ENCODE measurements around the gene CDKAL1.
"Not testable (repeated sequence)": the region's sequence is repeated elsewhere in the genome, so short reads cannot be mapped to it uniquely, and the experiment has no call there.

Gene CDKAL1

GRCh38 chr6:20606831-20607230 is 72.6 kb downstream of the CDKAL1 start:
- ATAC-seq: no peak
- TF ChIP-seq CREB5 (CRISPR knock-in tag; IDR thresholded peaks at IDR 0.05; ENCODE audit: low read depth) (no peak), GLIS3 (CRISPR knock-in tag; IDR thresholded peaks at IDR 0.05) (no peak), ZFP30 (CRISPR knock-in tag; IDR thresholded peaks at IDR 0.05) (no peak), ZC3H10 (CRISPR knock-in tag; IDR thresholded peaks at IDR 0.05) (no peak), CSDC2 (CRISPR knock-in tag; IDR thresholded peaks at IDR 0.05) (no peak), ZNF8 (CRISPR knock-in tag; IDR thresholded peaks at IDR 0.05) (no peak), ARNTL (CRISPR knock-in tag; IDR thresholded peaks at IDR 0.05; ENCODE audit: borderline replicate concordance, low read depth) (no peak), ZFP3 (CRISPR knock-in tag; IDR thresholded peaks at IDR 0.05) (no peak), OSR1 (CRISPR knock-in tag; IDR thresholded peaks at IDR 0.05) (no peak), PATZ1 (CRISPR knock-in tag; IDR thresholded peaks at IDR 0.05; ENCODE audit: borderline replicate concordance) (no peak), ZNF70 (CRISPR knock-in tag; IDR thresholded peaks at IDR 0.05) (no peak), ESRRG (CRISPR knock-in tag; IDR thresholded peaks at IDR 0.05) (no peak), PPARA (CRISPR knock-in tag; IDR thresholded peaks at IDR 0.05; ENCODE audit: borderline replicate concordance) (no peak), TSHZ2 (CRISPR knock-in tag; IDR thresholded peaks at IDR 0.05) (no peak)

- no peak for ATAC-seq
- TF ChIP-seq ISL1 (CRISPR knock-in tag; IDR thresholded peaks at IDR 0.05) (no peak), OSR1 (CRISPR knock-in tag; IDR thresholded peaks at IDR 0.05) (no peak), ZFP3 (CRISPR knock-in tag; IDR thresholded peaks at IDR 0.05) (no peak), POU6F1 (CRISPR knock-in tag; IDR thresholded peaks at IDR 0.05; ENCODE audit: borderline replicate concordance, low read depth) (no peak), TCF4 (CRISPR knock-in tag; IDR thresholded peaks at IDR 0.05; ENCODE audit: borderline replicate concordance) (no peak), GLIS3 (CRISPR knock-in tag; IDR thresholded peaks at IDR 0.05) (no peak), ZNF70 (CRISPR knock-in tag; IDR thresholded peaks at IDR 0.05) (no peak)
These were observed 74.1 kb downstream of the CDKAL1 start for GRCh38 chr6:20608356-20608755.

GRCh38 chr6:20608905-20609304 is 74.6 kb downstream of the CDKAL1 start:
- TF ChIP-seq GLIS3 (CRISPR knock-in tag; IDR thresholded peaks at IDR 0.05) (no peak), CSDC2 (CRISPR knock-in tag; IDR thresholded peaks at IDR 0.05) (no peak)
- no peak for ATAC-seq

GRCh38 chr6:20609924-20610323 is 75.7 kb downstream of the CDKAL1 start:
- not testable (repeated sequence) for ATAC-seq

- no peak for ATAC-seq
- no peak for TF ChIP-seq ZFP30 (CRISPR knock-in tag; IDR thresholded peaks at IDR 0.05)
- no peak for TF ChIP-seq TOX (CRISPR knock-in tag; IDR thresholded peaks at IDR 0.05; ENCODE audit: borderline replicate concordance)
- TF ChIP-seq CSRNP3 (CRISPR knock-in tag; IDR thresholded peaks at IDR 0.05): no peak
- no peak for TF ChIP-seq GLIS3 (CRISPR knock-in tag; IDR thresholded peaks at IDR 0.05)
- no peak for TF ChIP-seq ZC3H10 (CRISPR knock-in tag; IDR thresholded peaks at IDR 0.05)
- TF ChIP-seq ZNF70 (CRISPR knock-in tag; IDR thresholded peaks at IDR 0.05): no peak
- no peak for TF ChIP-seq TSHZ2 (CRISPR knock-in tag; IDR thresholded peaks at IDR 0.05)
- TF ChIP-seq ZNF8 (CRISPR knock-in tag; IDR thresholded peaks at IDR 0.05): no peak
- TF ChIP-seq CREB5 (CRISPR knock-in tag; IDR thresholded peaks at IDR 0.05; ENCODE audit: low read depth): no peak
These were observed 76.5 kb downstream of the CDKAL1 start for GRCh38 chr6:20610636-20611370.

Data from SK-N-SH treated with all-trans-retinoic acid at 6 μM for 48 hours (cell line).